ENCODE data around the gene PCDHB5.
"Not testable (repeated sequence)": the region's sequence is repeated elsewhere in the genome, so short reads cannot be mapped to it uniquely, and the experiment has no call there.

Gene PCDHB5

DNA sequence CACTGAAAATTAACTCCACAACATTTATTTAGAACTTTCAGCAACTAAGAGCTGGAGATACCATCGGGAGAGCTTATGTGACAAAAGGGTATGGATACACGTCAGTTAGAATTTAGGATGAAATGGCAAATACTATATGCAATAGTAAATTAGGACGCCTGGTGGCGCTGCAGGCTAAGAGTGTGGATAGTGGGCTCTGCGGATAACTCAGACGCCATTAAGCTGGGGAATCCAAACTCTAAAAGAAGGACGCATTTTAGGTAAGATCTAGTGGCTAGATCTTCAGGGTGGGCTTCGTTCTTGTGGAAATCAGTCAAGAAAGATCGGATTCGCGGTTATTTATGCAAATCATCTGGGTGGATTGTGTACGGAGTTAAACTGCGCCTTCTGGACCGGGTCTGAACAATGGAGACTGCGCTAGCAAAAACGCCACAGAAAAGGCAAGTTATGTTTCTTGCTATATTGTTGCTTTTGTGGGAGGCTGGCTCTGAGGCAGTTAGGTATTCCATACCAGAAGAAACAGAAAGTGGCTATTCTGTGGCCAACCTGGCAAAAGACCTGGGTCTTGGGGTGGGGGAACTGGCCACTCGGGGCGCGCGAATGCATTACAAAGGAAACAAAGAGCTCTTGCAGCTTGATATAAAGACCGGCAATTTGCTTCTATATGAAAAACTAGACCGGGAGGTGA is at the start of gene PCDHB5:
TSS of gene PCDHB5 (plus strand) at position 177 of the 688 bp plus-strand sequence. CDS start at position 406, 229 bp downstream.
- TF ChIP-seq, protein P1, sequence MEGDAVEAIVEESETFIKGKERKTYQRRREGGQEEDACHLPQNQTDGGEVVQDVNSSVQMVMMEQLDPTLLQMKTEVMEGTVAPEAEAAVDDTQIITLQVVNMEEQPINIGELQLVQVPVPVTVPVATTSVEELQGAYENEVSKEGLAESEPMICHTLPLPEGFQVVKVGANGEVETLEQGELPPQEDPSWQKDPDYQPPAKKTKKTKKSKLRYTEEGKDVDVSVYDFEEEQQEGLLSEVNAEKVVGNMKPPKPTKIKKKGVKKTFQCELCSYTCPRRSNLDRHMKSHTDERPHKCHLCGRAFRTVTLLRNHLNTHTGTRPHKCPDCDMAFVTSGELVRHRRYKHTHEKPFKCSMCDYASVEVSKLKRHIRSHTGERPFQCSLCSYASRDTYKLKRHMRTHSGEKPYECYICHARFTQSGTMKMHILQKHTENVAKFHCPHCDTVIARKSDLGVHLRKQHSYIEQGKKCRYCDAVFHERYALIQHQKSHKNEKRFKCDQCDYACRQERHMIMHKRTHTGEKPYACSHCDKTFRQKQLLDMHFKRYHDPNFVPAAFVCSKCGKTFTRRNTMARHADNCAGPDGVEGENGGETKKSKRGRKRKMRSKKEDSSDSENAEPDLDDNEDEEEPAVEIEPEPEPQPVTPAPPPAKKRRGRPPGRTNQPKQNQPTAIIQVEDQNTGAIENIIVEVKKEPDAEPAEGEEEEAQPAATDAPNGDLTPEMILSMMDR (IDR thresholded peaks at IDR 0.05; ENCODE audit: low read length, missing control alignments) = peak; percentile 27
- peak; percentile 27 for DNase-seq (ENCODE audit: low read depth)
- peak within 1 kb of the TSS; percentile 41 for H3K4me3 ChIP-seq (replicated peaks; ENCODE audit: low read depth, low read length)

DNA sequence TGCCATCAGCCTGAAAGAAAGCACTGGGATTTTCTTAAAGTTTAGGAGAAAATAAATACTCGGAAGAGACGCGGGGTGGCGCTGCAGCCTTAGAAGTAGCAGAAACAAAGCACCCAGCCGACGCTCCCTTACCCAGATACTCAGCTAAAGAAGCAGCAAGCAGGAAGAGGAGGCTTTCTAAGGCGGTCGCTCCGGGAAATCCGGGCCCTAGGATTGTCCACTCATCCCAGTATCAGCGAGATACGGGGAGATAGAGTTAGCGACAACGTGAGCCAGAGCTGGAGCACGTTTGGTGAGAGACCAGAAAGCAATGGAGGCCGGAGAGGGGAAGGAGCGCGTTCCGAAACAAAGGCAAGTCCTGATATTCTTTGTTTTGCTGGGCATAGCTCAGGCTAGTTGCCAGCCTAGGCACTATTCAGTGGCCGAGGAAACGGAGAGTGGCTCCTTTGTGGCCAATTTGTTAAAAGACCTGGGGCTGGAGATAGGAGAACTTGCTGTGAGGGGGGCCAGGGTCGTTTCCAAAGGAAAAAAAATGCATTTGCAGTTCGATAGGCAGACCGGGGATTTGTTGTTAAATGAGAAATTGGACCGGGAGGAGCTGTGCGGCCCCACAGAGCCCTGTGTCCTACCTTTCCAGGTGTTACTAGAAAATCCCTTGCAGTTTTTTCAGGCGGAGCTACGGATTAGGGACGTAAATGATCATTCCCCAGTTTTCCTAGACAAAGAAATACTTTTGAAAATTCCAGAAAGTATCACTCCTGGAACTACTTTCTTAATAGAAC is 40.3 kb upstream of the PCDHB5 start, which contains the start of gene PCDHB2:
TSS of gene PCDHB2 (plus strand) at position 135 of the 782 bp plus-strand sequence. CDS start at position 311, 176 bp downstream.
- peak within 1 kb of the TSS; percentile 24 for H3K4me3 ChIP-seq (replicated peaks; ENCODE audit: low read depth, low read length)
- TF ChIP-seq, protein P1 (IDR thresholded peaks at IDR 0.05; ENCODE audit: low read length, missing control alignments) = no peak
- DNase-seq (ENCODE audit: low read depth) = peak; percentile 17

DNA sequence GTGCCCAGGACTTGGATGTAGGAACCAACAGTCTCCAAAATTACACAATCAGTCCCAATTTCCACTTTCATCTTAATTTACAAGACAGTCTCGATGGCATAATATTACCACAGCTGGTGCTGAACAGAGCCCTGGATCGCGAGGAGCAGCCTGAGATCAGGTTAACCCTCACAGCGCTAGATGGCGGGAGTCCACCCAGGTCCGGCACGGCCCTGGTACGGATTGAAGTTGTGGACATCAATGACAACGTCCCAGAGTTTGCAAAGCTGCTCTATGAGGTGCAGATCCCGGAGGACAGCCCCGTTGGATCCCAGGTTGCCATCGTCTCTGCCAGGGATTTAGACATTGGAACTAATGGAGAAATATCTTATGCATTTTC is 39.8 kb upstream of the PCDHB5 start:
- TF ChIP-seq, protein P1 (IDR thresholded peaks at IDR 0.05; ENCODE audit: low read length, missing control alignments) = no peak
- H3K4me3 ChIP-seq (replicated peaks; ENCODE audit: low read depth, low read length) = no peak overlapping the region
- no peak for DNase-seq (ENCODE audit: low read depth)

DNA sequence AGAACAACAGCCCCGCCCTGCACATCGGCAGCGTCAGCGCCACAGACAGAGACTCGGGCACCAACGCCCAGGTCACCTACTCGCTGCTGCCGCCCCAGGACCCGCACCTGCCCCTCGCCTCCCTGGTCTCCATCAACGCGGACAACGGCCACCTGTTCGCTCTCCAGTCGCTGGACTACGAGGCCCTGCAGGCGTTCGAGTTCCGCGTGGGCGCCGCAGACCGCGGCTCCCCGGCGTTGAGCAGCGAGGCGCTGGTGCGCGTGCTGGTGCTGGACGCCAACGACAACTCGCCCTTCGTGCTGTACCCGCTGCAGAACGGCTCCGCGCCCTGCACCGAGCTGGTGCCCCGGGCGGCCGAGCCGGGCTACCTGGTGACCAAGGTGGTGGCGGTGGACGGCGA is 38.8 kb upstream of the PCDHB5 start:
- DNase-seq (ENCODE audit: low read depth); H3K4me3 ChIP-seq (replicated peaks; ENCODE audit: low read depth, low read length): not testable (repeated sequence)

DNA sequence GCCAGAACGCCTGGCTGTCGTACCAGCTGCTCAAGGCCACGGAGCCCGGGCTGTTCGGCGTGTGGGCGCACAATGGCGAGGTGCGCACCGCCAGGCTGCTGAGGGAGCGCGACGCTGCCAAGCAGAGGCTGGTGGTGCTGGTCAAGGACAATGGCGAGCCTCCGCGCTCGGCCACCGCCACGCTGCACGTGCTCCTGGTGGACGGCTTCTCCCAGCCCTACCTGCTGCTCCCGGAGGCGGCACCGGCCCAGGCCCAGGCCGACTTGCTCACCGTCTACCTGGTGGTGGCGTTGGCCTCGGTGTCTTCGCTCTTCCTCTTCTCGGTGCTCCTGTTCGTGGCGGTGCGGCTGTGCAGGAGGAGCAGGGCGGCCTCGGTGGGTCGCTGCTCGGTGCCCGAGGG is 38.4 kb upstream of the PCDHB5 start:
- not testable (repeated sequence) for H3K4me3 ChIP-seq (replicated peaks; ENCODE audit: low read depth, low read length); DNase-seq (ENCODE audit: low read depth)

DNA sequence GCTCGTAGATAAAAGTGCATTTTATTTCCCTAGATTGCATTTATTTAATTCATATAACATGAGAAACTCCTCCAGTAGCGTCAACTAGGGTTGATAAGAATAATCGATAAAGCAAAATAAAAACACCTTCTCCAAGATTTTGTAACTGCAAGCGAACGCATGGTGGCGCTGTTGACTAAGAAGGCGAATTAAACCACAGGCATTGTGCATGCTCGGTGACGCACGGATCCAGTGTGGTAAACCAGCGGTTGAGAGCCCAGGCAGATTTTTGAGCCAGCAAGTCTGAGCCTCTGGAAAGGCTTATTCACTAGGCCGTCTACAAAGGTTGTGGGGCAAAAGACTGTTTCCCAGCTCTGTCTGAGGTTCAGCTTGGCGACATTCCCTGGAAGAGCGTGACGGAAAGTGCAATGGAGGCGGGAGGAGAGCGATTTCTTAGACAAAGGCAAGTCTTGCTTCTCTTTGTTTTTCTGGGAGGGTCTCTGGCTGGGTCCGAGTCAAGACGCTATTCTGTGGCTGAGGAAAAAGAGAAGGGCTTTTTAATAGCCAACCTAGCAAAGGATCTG is 34.7 kb upstream of the PCDHB5 start, which contains the start of gene PCDHB3:
TSS of gene PCDHB3 (plus strand) at position 231 of the 563 bp plus-strand sequence. CDS start at position 408, 177 bp downstream.
- H3K4me3 ChIP-seq (replicated peaks; ENCODE audit: low read depth, low read length) = no peak within 1 kb of the TSS
- TF ChIP-seq, protein P1 (IDR thresholded peaks at IDR 0.05; ENCODE audit: low read length, missing control alignments) = no peak

DNA sequence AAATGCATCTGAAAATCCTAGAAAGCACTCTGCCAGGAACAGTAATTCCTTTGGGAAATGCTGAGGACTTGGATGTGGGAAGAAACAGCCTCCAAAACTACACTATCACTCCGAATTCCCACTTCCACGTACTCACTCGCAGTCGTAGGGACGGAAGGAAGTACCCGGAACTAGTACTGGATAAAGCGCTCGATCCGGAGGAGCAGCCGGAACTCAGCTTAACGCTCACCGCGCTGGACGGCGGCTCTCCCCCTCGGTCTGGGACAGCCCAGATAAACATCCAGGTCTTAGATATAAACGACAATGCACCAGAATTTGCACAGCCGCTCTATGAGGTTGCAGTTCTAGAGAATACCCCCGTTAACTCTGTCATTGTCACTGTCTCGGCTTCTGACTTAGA is 33.9 kb upstream of the PCDHB5 start:
- TF ChIP-seq, protein P1 (IDR thresholded peaks at IDR 0.05; ENCODE audit: low read length, missing control alignments) = no peak
- DNase-seq (ENCODE audit: low read depth) = no peak
- no peak overlapping the region for H3K4me3 ChIP-seq (replicated peaks; ENCODE audit: low read depth, low read length)

More for the DNA sequence above, 34.7 kb upstream of the PCDHB5 start, which contains the start of gene PCDHB3:
- peak; percentile 10 for DNase-seq (ENCODE audit: low read depth)

DNA sequence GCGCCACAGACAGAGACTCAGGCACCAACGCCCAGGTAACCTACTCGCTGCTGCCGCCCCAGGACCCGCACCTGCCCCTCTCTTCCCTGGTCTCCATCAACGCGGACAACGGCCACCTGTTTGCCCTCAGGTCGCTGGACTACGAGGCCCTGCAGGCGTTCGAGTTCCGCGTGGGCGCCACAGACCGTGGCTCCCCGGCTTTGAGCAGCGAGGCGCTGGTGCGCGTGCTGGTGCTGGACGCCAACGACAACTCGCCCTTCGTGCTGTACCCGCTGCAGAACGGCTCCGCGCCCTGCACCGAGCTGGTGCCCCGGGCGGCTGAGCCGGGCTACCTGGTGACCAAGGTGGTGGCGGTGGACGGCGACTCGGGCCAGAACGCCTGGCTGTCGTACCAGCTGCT is 32.9 kb upstream of the PCDHB5 start:
- not testable (repeated sequence) for DNase-seq (ENCODE audit: low read depth); H3K4me3 ChIP-seq (replicated peaks; ENCODE audit: low read depth, low read length)

DNA sequence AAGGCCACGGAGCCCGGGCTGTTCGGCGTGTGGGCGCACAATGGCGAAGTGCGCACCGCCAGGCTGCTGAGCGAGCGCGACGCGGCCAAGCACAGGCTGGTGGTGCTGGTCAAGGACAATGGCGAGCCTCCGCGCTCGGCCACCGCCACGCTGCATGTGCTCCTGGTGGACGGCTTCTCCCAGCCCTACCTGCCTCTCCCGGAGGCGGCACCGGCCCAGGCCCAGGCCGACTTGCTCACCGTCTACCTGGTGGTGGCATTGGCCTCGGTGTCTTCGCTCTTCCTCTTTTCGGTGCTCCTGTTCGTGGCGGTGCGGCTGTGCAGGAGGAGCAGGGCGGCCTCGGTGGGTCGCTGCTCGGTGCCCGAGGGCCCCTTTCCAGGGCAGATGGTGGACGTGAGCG is 32.5 kb upstream of the PCDHB5 start:
- not testable (repeated sequence) for DNase-seq (ENCODE audit: low read depth); H3K4me3 ChIP-seq (replicated peaks; ENCODE audit: low read depth, low read length)
